Testis (tissue), 3 donors: ENCODE results near the gene SDR42E2. TPM values are rescaled to one million over a fixed set of nuclear protein-coding genes. Genes with fewer than 3 reads are reported as not detected.
"Not testable (repeated sequence)": the region's sequence is repeated elsewhere in the genome, so short reads cannot be mapped to it uniquely, and the experiment has no call there.

Experiments
- DNase-seq: peaks from one replicate; pipeline ENCODE4 v3.0.0-alpha.2; 2019
- H3K27ac ChIP-seq, 2 donors: fragments of 200-600 bp; sonication (generic); one replicate each; pipeline ENCODE4 v1.5.1; 2019
- H3K27me3 ChIP-seq: fragments of 200-600 bp; sonication (generic); one replicate; pipeline ENCODE4 v1.5.1; 2019
- H3K36me3 ChIP-seq: fragments of 200-600 bp; sonication (generic); one replicate; pipeline ENCODE4 v1.5.1; 2017; ENCODE audit warnings: low read depth; ENCODE audit errors: missing control alignments
- H3K4me1 ChIP-seq: fragments of 200-600 bp; sonication (generic); one replicate; pipeline ENCODE4 v1.5.1; 2019
- H3K4me3 ChIP-seq, 2 donors: fragments of 200-600 bp; sonication (generic); one replicate each; pipeline ENCODE4 v1.5.1; 2017 to 2019
- H3K9me3 ChIP-seq: fragments of 200-600 bp; sonication (generic); one replicate; pipeline ENCODE4 v1.5.1; 2017
- CTCF ChIP-seq, 3 experiments: fragments of 450-650 bp in 2 of 3; fragments of 200-600 bp in 1 of 3; sonication (generic) in 1 of 3; IDR thresholded peaks; one replicate each; pipeline ENCODE4 v1.5.1; 2016 to 2019; ENCODE audit warnings: antibody characterized with exemption in 3 of 3, mild to moderate bottlenecking in 2 of 3, moderate library complexity in 1 of 3
- POLR2A ChIP-seq: fragments of 450-650 bp; IDR thresholded peaks from one replicate; pipeline ENCODE4 v1.6.1; 2017; ENCODE audit warnings: antibody characterized with exemption, mild to moderate bottlenecking, moderate library complexity
- WGBS, 2 donors: methylation state at CpG; one replicate each; pipeline ENCODE4 v1.1.5; 2018; 5-methylcytosine and 5-hydroxymethylcytosine counted together
- intact Hi-C: fragments of 100-400 bp; cut with DNase I; formaldehyde crosslinking; loops from one replicate; pipeline ENCODE4 v1.15.1; 2023; ENCODE audit warnings: low total_unique reads
- polyA plus RNA-seq: library from polyadenylated mRNA; stranded (reverse); fragments of 350-450 nt; fragmentation: Illumina TruSeq; extraction: RNeasy Lipid Tissue Mini Kit (QIAGEN cat#74804); gene quantifications from one replicate; pipeline ENCODE4 v1.2.3, GENCODE V29; 2014; ENCODE audit warnings: low read depth, low replicate concordance; ENCODE audit not compliant: insufficient read depth
- total RNA-seq, 2 donors: library from RNA; depleted of rRNA; stranded (reverse); fragments of >200 nt; gene quantifications; one replicate each; pipeline ENCODE4 v1.2.3, GENCODE V29; 2016

SDR42E2 gene
- total and polyA plus RNA-seq, 3 donors from 2014 or later = 0.31 to 1.4 (median 0.31) TPM

- 80 to 89% methylated on average over 15 of the region's 15 CpGs for WGBS, 2 donors
- intact Hi-C loops = no loop called here
- Histone ChIP-seq H3K4me1 (no peaks in the 10 kb centered on the region), H3K4me3 (no peak overlapping the region), H3K9me3 (no peaks in the 10 kb centered on the region), H3K27ac (no peak overlapping the region), H3K36me3 (no peaks in the 10 kb centered on the region), H3K27me3 (no peaks in the 10 kb centered on the region)
- TF ChIP-seq POLR2A (no peak), CTCF (IDR thresholded peaks at IDR 0.05) (no peak)
- DNase-seq = no peak
Observed at GRCh38 chr16:22126037-22126558, 36.2 kb upstream of the SDR42E2 start.

- H3K27me3 ChIP-seq, H3K4me1 ChIP-seq, intact Hi-C loops, H3K4me3 ChIP-seq, H3K9me3 ChIP-seq, H3K36me3 ChIP-seq, H3K27ac ChIP-seq, DNase-seq: not testable (repeated sequence)
- 88 to 91% methylated on average over 1 of the region's 1 CpG for WGBS, 2 donors
Observed at GRCh38 chr16:22128537-22128936, 33.8 kb upstream of the SDR42E2 start.

GRCh38 chr16:22130528-22130927 is 31.8 kb upstream of the SDR42E2 start:
- Histone ChIP-seq H3K27ac (no peak overlapping the region), H3K4me1 (no peaks in the 10 kb centered on the region), H3K9me3 (no peaks in the 10 kb centered on the region), H3K4me3 (no peak overlapping the region), H3K36me3 (no peaks in the 10 kb centered on the region), H3K27me3 (no peaks in the 10 kb centered on the region)
- no peak for TF ChIP-seq CTCF (IDR thresholded peaks at IDR 0.05)
- TF ChIP-seq POLR2A = no peak
- no peak for DNase-seq
- intact Hi-C loops = no loop called here

GRCh38 chr16:22132801-22133200 is 29.5 kb upstream of the SDR42E2 start:
- no peaks in the 10 kb centered on the region for H3K9me3 ChIP-seq
- no peaks in the 10 kb centered on the region for H3K36me3 ChIP-seq
- H3K4me1 ChIP-seq = no peaks in the 10 kb centered on the region
- H3K4me3 ChIP-seq = no peak overlapping the region
- intact Hi-C loops = no loop called here
- WGBS, 2 donors = 77 to 89% methylated on average over 10 of the region's 10 CpGs
- no peak for TF ChIP-seq POLR2A
- TF ChIP-seq CTCF (IDR thresholded peaks at IDR 0.05) = no peak
- DNase-seq = no peak
- no peaks in the 10 kb centered on the region for H3K27me3 ChIP-seq
- H3K27ac ChIP-seq = no peak overlapping the region

GRCh38 chr16:22138482-22138881 is 23.8 kb upstream of the SDR42E2 start:
- intact Hi-C loops = no loop called here
- 87 to 90% methylated on average over 8 of the region's 8 CpGs for WGBS, 2 donors
- Histone ChIP-seq H3K36me3 (no peaks in the 10 kb centered on the region), H3K27me3 (no peaks in the 10 kb centered on the region), H3K4me1 (no peaks in the 10 kb centered on the region), H3K27ac (no peak overlapping the region), H3K9me3 (no peaks in the 10 kb centered on the region), H3K4me3 (no peak overlapping the region)
- TF ChIP-seq POLR2A = no peak
- no peak for TF ChIP-seq CTCF (IDR thresholded peaks at IDR 0.05)
- DNase-seq = no peak
